Testis (tissue), 2 donors: ENCODE results near the gene PACSIN3.

Experiments
- CTCF ChIP-seq, 3 experiments: fragments of 450-650 bp in 2 of 3; fragments of 200-600 bp in 1 of 3; sonication (generic) in 1 of 3; IDR thresholded peaks; one replicate each; pipeline ENCODE4 v1.5.1; 2016 to 2019; ENCODE audit warnings: antibody characterized with exemption in 3 of 3, mild to moderate bottlenecking in 2 of 3, moderate library complexity in 1 of 3
- POLR2A ChIP-seq: fragments of 450-650 bp; IDR thresholded peaks from one replicate; pipeline ENCODE4 v1.6.1; 2017; ENCODE audit warnings: antibody characterized with exemption, mild to moderate bottlenecking, moderate library complexity

DNA sequence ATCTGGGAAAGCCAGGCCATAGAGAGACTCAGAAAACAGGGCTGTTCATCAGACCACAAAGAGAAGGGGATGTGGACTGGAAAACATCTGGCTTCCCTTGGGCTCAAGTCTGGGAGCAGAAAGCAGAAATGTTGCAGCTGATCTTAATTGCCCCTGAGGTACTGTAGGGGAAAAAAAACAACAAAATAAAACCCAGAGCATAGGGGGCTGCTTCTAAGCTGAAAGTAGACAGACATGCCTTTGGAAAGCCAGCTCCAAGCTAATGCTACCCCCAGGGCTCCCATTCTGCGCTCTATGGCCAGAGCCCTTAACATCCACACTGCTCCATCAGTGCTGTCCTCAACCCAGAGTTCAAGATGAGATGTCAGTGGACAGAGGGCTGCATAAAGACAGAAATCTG is 2.0 kb upstream of the PACSIN3 start:
- TF ChIP-seq CTCF (IDR thresholded peaks at IDR 0.05) (no peak), POLR2A (no peak)
